DMS53 (cell line): ENCODE data around the gene ADGRL1.

Experiments used
- DNase-seq: peaks from one replicate; lab custom pipeline; 2025; lab: John Stamatoyannopoulos, UW

Gene ADGRL1

GRCh38 chr19:14139944-14140343, 66.0 kb downstream of the ADGRL1 start:
- DNase-seq = no peak

- no peak for DNase-seq
Measured at GRCh38 chr19:14138576-14139265, 67.2 kb downstream of the ADGRL1 start.

- DNase-seq = peak; percentile 100
Measured at GRCh38 chr19:14136509-14137281, 69.3 kb downstream of the ADGRL1 start, which contains the start of gene ASF1B. Gene ASF1B (minus strand): TSS chr19:14136589. CDS start chr19:14136456, 133 bp downstream.

GRCh38 chr19:14135985-14136508, 69.9 kb downstream of the ADGRL1 start:
- no peak for DNase-seq

- no peak for DNase-seq
Measured at GRCh38 chr19:14135355-14135754, 70.6 kb downstream of the ADGRL1 start.

- DNase-seq = no peak
Measured at GRCh38 chr19:14127929-14128509, 78.0 kb downstream of the ADGRL1 start.

- DNase-seq = no peak
Measured at GRCh38 chr19:14127176-14127575, 78.8 kb downstream of the ADGRL1 start.

GRCh38 chr19:14122924-14123323, 83.0 kb downstream of the ADGRL1 start:
- no peak for DNase-seq

GRCh38 chr19:14120497-14120780, 85.5 kb downstream of the ADGRL1 start:
- DNase-seq = no peak

- peak; percentile 16 for DNase-seq
Measured at GRCh38 chr19:14119644-14120496, 86.1 kb downstream of the ADGRL1 start.

GRCh38 chr19:14119146-14119545, 86.8 kb downstream of the ADGRL1 start:
- DNase-seq = no peak

GRCh38 chr19:14118165-14119051, 87.6 kb downstream of the ADGRL1 start:
- peak; percentile 74 for DNase-seq

- DNase-seq = peak; percentile 98
Measured at GRCh38 chr19:14117668-14118164, 88.3 kb downstream of the ADGRL1 start, which contains the start of gene PRKACA. Gene PRKACA (minus strand): TSS chr19:14117762. CDS start chr19:14117547, 215 bp downstream.

- DNase-seq = peak; percentile 32
Measured at GRCh38 chr19:14116918-14117578, 88.9 kb downstream of the ADGRL1 start.

GRCh38 chr19:14116525-14116917, 89.4 kb downstream of the ADGRL1 start:
- no peak for DNase-seq

GRCh38 chr19:14115756-14116155, 90.2 kb downstream of the ADGRL1 start:
- DNase-seq = no peak

- DNase-seq = peak; percentile 53
Measured at GRCh38 chr19:14114854-14115253, 91.1 kb downstream of the ADGRL1 start.

GRCh38 chr19:14114439-14114838, 91.5 kb downstream of the ADGRL1 start:
- DNase-seq = no peak

- peak; percentile 61 for DNase-seq
Measured at GRCh38 chr19:14113762-14114414, 92.1 kb downstream of the ADGRL1 start.
